BJ (cell line): Measurements from ENCODE around the gene NCK2. TPM values are rescaled to one million over a fixed set of nuclear protein-coding genes. Genes with fewer than 3 reads are reported as not detected.
A peak's percentile ranks its signal among the peaks of the same experiment; 100 is the strongest.

Experiments
- CTCF ChIA-PET: fragments of 350-600 bp; formaldehyde crosslinking; extraction: SDS; loops from one replicate; lab custom pipeline; 2021; ENCODE audit warnings: antibody characterized with exemption, inconsistent platforms; lab: Yijun Ruan, JAX
- POLR2A ChIA-PET: fragments of 300-600 bp; sonication (Branson Sonifier 250); formaldehyde crosslinking; extraction: SDS; loops from one replicate; lab custom pipeline; 2021; ENCODE audit warnings: antibody characterized with exemption; lab: Charles Lee
- DNase-seq: peaks from one replicate; pipeline ENCODE4 v3.0.0-alpha.2; 2011; ENCODE audit warnings: low read depth
- H3K27me3 ChIP-seq: 2 replicates; pipeline ENCODE4 v1.6.0; 2011; ENCODE audit warnings: low read length; ENCODE audit not compliant: control insufficient read depth, insufficient read depth
- H3K36me3 ChIP-seq: 2 replicates; pipeline ENCODE4 v1.5.1; 2011; ENCODE audit warnings: low read length; ENCODE audit not compliant: control insufficient read depth, insufficient read depth
- H3K4me3 ChIP-seq: 2 replicates; pipeline ENCODE4 v1.5.1; 2011; ENCODE audit warnings: low read depth, mild to moderate bottlenecking, control low read depth, low read length
- CTCF ChIP-seq: IDR thresholded peaks from 2 replicates; pipeline ENCODE4 v1.5.1; 2011; ENCODE audit warnings: low read depth, mild to moderate bottlenecking, control low read depth, inconsistent platforms, low read length, moderate library complexity; ENCODE audit not compliant: insufficient read depth
- polyA plus RNA-seq: library from polyadenylated mRNA; depleted of rRNA; stranded (reverse); fragments of >200 nt; gene quantifications from 2 replicates; pipeline ENCODE4 v1.2.3, GENCODE V29; 2011

The NCK2 gene
- polyA plus RNA-seq, 1 experiment: 32.9 TPM

DNA sequence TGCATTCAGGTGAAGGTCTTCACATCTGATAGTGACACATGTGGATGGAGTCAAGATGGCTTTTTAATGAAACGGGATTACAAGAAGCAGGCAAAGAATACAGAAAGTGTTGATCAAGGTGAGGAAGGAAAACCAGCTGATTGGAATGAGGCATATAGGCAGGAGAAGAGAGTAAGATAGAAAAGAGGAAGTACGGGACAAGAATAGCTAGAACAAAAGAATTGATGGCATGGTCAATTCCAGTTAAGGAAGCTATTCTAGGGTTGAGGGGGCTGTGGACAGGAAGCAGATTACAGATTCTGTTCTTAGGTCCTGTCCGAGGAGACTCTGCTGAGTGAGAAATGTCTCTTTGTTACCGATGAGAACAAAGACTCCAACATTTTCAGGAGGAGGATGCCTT, 13.2 kb upstream of the NCK2 start:
- Histone ChIP-seq H3K36me3 (no peaks in the 10 kb centered on the region), H3K27me3 (0 out of 2 replicates have a peak, but pooled peaks cover 1% of the 10 kb centered on the region), H3K4me3 (no peak overlapping the region)
- no peak for DNase-seq
- CTCF ChIA-PET: no interaction called here
- POLR2A ChIA-PET: no interaction called here
- no peak for TF ChIP-seq CTCF

- DNase-seq: no peak
- H3K4me3 ChIP-seq: no peak overlapping the region
- ChIA-PET POLR2A (no interaction called here), CTCF (no interaction called here)
- 0 out of 2 replicates have a peak, but pooled peaks cover 1% of the 10 kb centered on the region for H3K27me3 ChIP-seq
- TF ChIP-seq CTCF: no peak
- H3K36me3 ChIP-seq: no peaks in the 10 kb centered on the region
Observed at GRCh38 chr2:105732101-105732500, 12.6 kb upstream of the NCK2 start.

DNA sequence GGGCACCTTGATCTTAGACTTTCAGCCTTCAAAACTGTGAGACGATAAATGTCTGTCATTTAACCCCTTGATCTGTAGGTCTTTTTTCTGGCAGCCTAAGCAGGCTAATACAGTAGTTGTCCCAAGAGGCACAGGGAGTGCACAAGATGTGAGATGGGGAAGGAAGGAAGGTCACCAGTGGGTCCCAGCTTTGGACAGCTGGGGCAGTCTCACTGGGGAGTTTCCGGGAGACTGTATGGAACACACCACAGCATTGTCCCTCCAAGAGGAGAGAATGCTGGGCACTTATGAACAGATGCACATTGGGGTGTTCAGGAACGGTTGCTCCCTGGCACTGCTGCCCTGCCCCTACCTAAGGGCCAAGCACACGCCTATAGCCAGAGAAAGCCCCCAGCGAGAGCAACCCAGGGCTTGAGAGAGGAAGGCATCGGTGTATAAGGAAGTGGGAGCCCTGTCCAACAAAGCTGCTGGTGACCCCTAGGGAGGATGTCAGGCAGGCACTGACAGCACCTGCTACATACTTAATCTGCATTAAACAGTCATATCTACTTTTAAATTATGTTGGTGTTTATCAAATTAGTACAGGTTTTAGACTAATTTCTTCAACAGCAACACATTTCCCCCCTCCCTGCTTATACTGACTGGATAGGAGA, 11.6 kb upstream of the NCK2 start:
- H3K4me3 ChIP-seq: no peak overlapping the region
- ChIA-PET CTCF (no interaction called here), POLR2A (no interaction called here)
- TF ChIP-seq CTCF: no peak
- no peak for DNase-seq
- no peaks in the 10 kb centered on the region for H3K36me3 ChIP-seq
- 0 out of 2 replicates have a peak, but pooled peaks cover 1% of the 10 kb centered on the region for H3K27me3 ChIP-seq

DNA sequence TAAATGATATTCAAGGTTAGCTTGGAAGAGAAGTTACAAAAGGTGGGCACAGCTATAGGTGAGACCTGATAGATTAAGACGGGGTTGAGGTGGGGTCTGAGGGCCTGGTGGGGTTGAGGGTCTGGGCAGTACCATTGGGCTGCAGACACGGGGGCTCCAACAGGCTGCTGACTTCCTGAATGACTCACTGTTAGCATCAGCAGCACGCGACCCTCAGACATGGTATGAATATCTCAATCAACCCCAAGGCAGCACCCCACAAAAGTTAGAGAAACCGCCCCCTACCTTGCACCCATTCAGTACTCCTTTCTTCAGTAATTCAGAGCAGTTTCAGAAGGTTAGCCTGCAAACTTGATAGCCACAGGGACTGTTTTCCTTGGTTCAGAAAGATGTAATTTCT, 10.8 kb upstream of the NCK2 start:
- Histone ChIP-seq H3K4me3 (no peak overlapping the region), H3K36me3 (no peaks in the 10 kb centered on the region), H3K27me3 (0 out of 2 replicates have a peak, but pooled peaks cover 1% of the 10 kb centered on the region)
- CTCF ChIA-PET: no interaction called here
- POLR2A ChIA-PET: no interaction called here
- DNase-seq: no peak
- TF ChIP-seq CTCF: no peak

DNA sequence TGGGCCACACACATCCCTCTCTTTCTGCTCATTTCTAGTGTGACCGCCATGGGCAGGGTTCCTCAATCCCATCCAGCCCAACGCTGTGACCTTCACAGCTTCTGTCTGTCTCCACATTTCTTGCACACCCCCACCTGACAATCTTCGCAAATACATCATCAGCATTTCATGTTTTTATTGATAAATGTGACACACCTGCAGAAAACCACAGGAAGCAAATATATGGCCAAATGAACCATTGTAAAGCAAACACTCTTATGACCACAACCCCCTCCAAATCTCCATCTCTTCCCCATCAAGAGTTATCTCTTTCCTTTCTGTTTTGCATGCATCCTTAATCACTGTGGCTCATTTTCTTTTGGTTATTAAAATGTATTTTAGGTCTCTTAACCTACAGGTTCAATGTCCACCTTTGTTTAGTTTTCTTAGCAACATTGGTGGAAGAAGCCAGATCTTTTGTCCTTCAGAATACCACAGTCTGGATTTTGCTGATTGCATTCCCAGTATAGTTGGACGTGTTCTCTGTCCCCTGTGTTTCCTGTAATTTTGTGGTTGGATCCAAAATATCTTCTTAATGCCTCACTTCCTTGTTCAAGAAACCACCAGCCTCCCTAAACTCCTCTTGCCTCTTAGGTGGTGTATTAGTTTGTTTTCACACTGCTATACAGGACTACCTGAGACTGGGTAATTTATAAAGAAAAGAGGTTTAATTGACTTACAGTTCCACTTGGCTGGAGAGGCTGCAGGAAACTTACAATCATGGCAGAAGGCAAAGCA, 9.8 kb upstream of the NCK2 start:
- POLR2A ChIA-PET: no interaction called here
- Histone ChIP-seq H3K27me3 (0 out of 2 replicates have a peak, but pooled peaks cover 1% of the 10 kb centered on the region), H3K36me3 (no peaks in the 10 kb centered on the region), H3K4me3 (no peak overlapping the region)
- no peak for TF ChIP-seq CTCF
- DNase-seq: peak; percentile 30
- CTCF ChIA-PET: no interaction called here
